Retinal pigment epithelial cell (primary cell): ENCODE measurements around the gene UBAP1.
"Not testable (repeated sequence)": the region's sequence is repeated elsewhere in the genome, so short reads cannot be mapped to it uniquely, and the experiment has no call there.

Experiments
- DNase-seq: peaks from one replicate; pipeline ENCODE4 v3.0.0-alpha.2; 2010; ENCODE audit warnings: low read depth
- H3K4me3 ChIP-seq: 2 replicates; pipeline ENCODE4 v1.5.1; 2011; ENCODE audit warnings: mild to moderate bottlenecking, low read length, control low read depth, moderate library complexity
- CTCF ChIP-seq: conservative IDR thresholded peaks from 2 replicates; pipeline ENCODE4 v1.5.1; 2011; ENCODE audit warnings: low read depth, low read length, control low read depth, inconsistent platforms

Gene UBAP1

GRCh38 chr9:34178436-34179212 lies at the start of gene UBAP1:
UBAP1 (plus strand) TSS chr9:34179043; CDS start chr9:34220915, 41,872 bp downstream.
- peak within 1 kb of the TSS; percentile 85 for H3K4me3 ChIP-seq
- DNase-seq = peak; percentile 96
- TF ChIP-seq CTCF = no peak

- H3K4me3 ChIP-seq = no peak overlapping the region
- no peak for TF ChIP-seq CTCF
- no peak for DNase-seq
Observed at GRCh38 chr9:34131571-34131970, 47.3 kb upstream of the UBAP1 start.

GRCh38 chr9:34133436-34133949 lies 45.4 kb upstream of the UBAP1 start:
- no peak for TF ChIP-seq CTCF
- no peak overlapping the region for H3K4me3 ChIP-seq
- DNase-seq = no peak

- no peak for TF ChIP-seq CTCF
- no peak overlapping the region for H3K4me3 ChIP-seq
- no peak for DNase-seq
Observed at GRCh38 chr9:34134521-34134920, 44.3 kb upstream of the UBAP1 start.

- DNase-seq, H3K4me3 ChIP-seq: not testable (repeated sequence)
Observed at GRCh38 chr9:34138644-34139043, 40.2 kb upstream of the UBAP1 start.

- DNase-seq = peak; percentile 73
- H3K4me3 ChIP-seq = no peak overlapping the region
- peak; percentile 66 for TF ChIP-seq CTCF
Observed at GRCh38 chr9:34139477-34140146, 39.2 kb upstream of the UBAP1 start.

GRCh38 chr9:34140853-34141252 lies 38.0 kb upstream of the UBAP1 start:
- no peak overlapping the region for H3K4me3 ChIP-seq
- no peak for TF ChIP-seq CTCF
- DNase-seq = no peak
